ENCODE measurements around the gene DPP6. TPM values are rescaled to one million over a fixed set of nuclear protein-coding genes. Genes with fewer than 3 reads are reported as not detected.
"Not testable (repeated sequence)": the region's sequence is repeated elsewhere in the genome, so short reads cannot be mapped to it uniquely, and the experiment has no call there.

Gene DPP6
- not detected for total RNA-seq (ENCODE audit: unreplicated experiment)
- long read RNA-seq: 0 reads

GRCh38 chr7:154051643-154052529 lies at the start of gene DPP6:
TSS of gene DPP6 (plus strand) at chr7:154052398.
- H3K4me1 Mint-ChIP-seq (ENCODE audit: low read depth, unreplicated experiment); H3K4me3 Mint-ChIP-seq (ENCODE audit: unreplicated experiment); H3K27ac Mint-ChIP-seq (ENCODE audit: unreplicated experiment); H3K9me3 Mint-ChIP-seq (ENCODE audit: unreplicated experiment); H3K36me3 Mint-ChIP-seq (ENCODE audit: unreplicated experiment); DNase-seq; H3K27me3 Mint-ChIP-seq (ENCODE audit: unreplicated experiment): not testable (repeated sequence)

- not testable (repeated sequence) for H3K36me3 Mint-ChIP-seq (ENCODE audit: unreplicated experiment); H3K4me1 Mint-ChIP-seq (ENCODE audit: low read depth, unreplicated experiment); DNase-seq; H3K27me3 Mint-ChIP-seq (ENCODE audit: unreplicated experiment); H3K27ac Mint-ChIP-seq (ENCODE audit: unreplicated experiment); H3K4me3 Mint-ChIP-seq (ENCODE audit: unreplicated experiment); H3K9me3 Mint-ChIP-seq (ENCODE audit: unreplicated experiment)
These were observed 42.7 kb upstream of the DPP6 start for GRCh38 chr7:154009423-154009911.

GRCh38 chr7:154010726-154011568 lies 41.3 kb upstream of the DPP6 start:
- peaks cover 11% of the 10 kb centered on the region for H3K9me3 Mint-ChIP-seq (ENCODE audit: unreplicated experiment)
- H3K27ac Mint-ChIP-seq (ENCODE audit: unreplicated experiment); H3K4me1 Mint-ChIP-seq (ENCODE audit: low read depth, unreplicated experiment); H3K27me3 Mint-ChIP-seq (ENCODE audit: unreplicated experiment); DNase-seq; H3K4me3 Mint-ChIP-seq (ENCODE audit: unreplicated experiment): not testable (repeated sequence)
- peaks cover 10% of the 10 kb centered on the region for H3K36me3 Mint-ChIP-seq (ENCODE audit: unreplicated experiment)

- Mint-ChIP-seq H3K9me3 (ENCODE audit: unreplicated experiment) (peaks cover 13% of the 10 kb centered on the region), H3K36me3 (ENCODE audit: unreplicated experiment) (peaks cover 13% of the 10 kb centered on the region)
- not testable (repeated sequence) for H3K27ac Mint-ChIP-seq (ENCODE audit: unreplicated experiment); DNase-seq; H3K27me3 Mint-ChIP-seq (ENCODE audit: unreplicated experiment); H3K4me1 Mint-ChIP-seq (ENCODE audit: low read depth, unreplicated experiment); H3K4me3 Mint-ChIP-seq (ENCODE audit: unreplicated experiment)
These were observed 39.4 kb upstream of the DPP6 start for GRCh38 chr7:154012800-154013199.

- not testable (repeated sequence) for DNase-seq
These were observed 36.6 kb upstream of the DPP6 start for GRCh38 chr7:154015636-154016035.

GRCh38 chr7:154018354-154018753 lies 33.8 kb upstream of the DPP6 start:
- H3K4me3 Mint-ChIP-seq (ENCODE audit: unreplicated experiment); H3K4me1 Mint-ChIP-seq (ENCODE audit: low read depth, unreplicated experiment); H3K27me3 Mint-ChIP-seq (ENCODE audit: unreplicated experiment); H3K27ac Mint-ChIP-seq (ENCODE audit: unreplicated experiment); DNase-seq: not testable (repeated sequence)
- Mint-ChIP-seq H3K36me3 (ENCODE audit: unreplicated experiment) (peaks cover 13% of the 10 kb centered on the region), H3K9me3 (ENCODE audit: unreplicated experiment) (peaks cover 15% of the 10 kb centered on the region)

More at GRCh38 chr7:154015636-154016035, 36.6 kb upstream of the DPP6 start:
- not testable (repeated sequence) for H3K27ac Mint-ChIP-seq (ENCODE audit: unreplicated experiment); H3K4me1 Mint-ChIP-seq (ENCODE audit: low read depth, unreplicated experiment); H3K27me3 Mint-ChIP-seq (ENCODE audit: unreplicated experiment); H3K4me3 Mint-ChIP-seq (ENCODE audit: unreplicated experiment)
- peaks cover 13% of the 10 kb centered on the region for H3K36me3 Mint-ChIP-seq (ENCODE audit: unreplicated experiment)
- H3K9me3 Mint-ChIP-seq (ENCODE audit: unreplicated experiment): peaks cover 13% of the 10 kb centered on the region

- H3K9me3 Mint-ChIP-seq (ENCODE audit: unreplicated experiment); H3K27ac Mint-ChIP-seq (ENCODE audit: unreplicated experiment); H3K36me3 Mint-ChIP-seq (ENCODE audit: unreplicated experiment); H3K4me3 Mint-ChIP-seq (ENCODE audit: unreplicated experiment); DNase-seq; H3K4me1 Mint-ChIP-seq (ENCODE audit: low read depth, unreplicated experiment); H3K27me3 Mint-ChIP-seq (ENCODE audit: unreplicated experiment): not testable (repeated sequence)
These were observed 24.4 kb upstream of the DPP6 start for GRCh38 chr7:154027805-154028204.

- not testable (repeated sequence) for H3K9me3 Mint-ChIP-seq (ENCODE audit: unreplicated experiment); H3K36me3 Mint-ChIP-seq (ENCODE audit: unreplicated experiment); H3K27me3 Mint-ChIP-seq (ENCODE audit: unreplicated experiment); H3K4me3 Mint-ChIP-seq (ENCODE audit: unreplicated experiment); DNase-seq; H3K4me1 Mint-ChIP-seq (ENCODE audit: low read depth, unreplicated experiment); H3K27ac Mint-ChIP-seq (ENCODE audit: unreplicated experiment)
These were observed 21.6 kb upstream of the DPP6 start for GRCh38 chr7:154030476-154031080.

- not testable (repeated sequence) for H3K27me3 Mint-ChIP-seq (ENCODE audit: unreplicated experiment); H3K27ac Mint-ChIP-seq (ENCODE audit: unreplicated experiment); H3K4me3 Mint-ChIP-seq (ENCODE audit: unreplicated experiment); H3K9me3 Mint-ChIP-seq (ENCODE audit: unreplicated experiment); DNase-seq; H3K4me1 Mint-ChIP-seq (ENCODE audit: low read depth, unreplicated experiment); H3K36me3 Mint-ChIP-seq (ENCODE audit: unreplicated experiment)
These were observed 12.6 kb upstream of the DPP6 start for GRCh38 chr7:154039466-154040165.

GRCh38 chr7:154050394-154050793 lies 1.8 kb upstream of the DPP6 start:
- not testable (repeated sequence) for DNase-seq; H3K4me3 Mint-ChIP-seq (ENCODE audit: unreplicated experiment); H3K36me3 Mint-ChIP-seq (ENCODE audit: unreplicated experiment); H3K4me1 Mint-ChIP-seq (ENCODE audit: low read depth, unreplicated experiment); H3K9me3 Mint-ChIP-seq (ENCODE audit: unreplicated experiment); H3K27ac Mint-ChIP-seq (ENCODE audit: unreplicated experiment); H3K27me3 Mint-ChIP-seq (ENCODE audit: unreplicated experiment)

- H3K27ac Mint-ChIP-seq (ENCODE audit: unreplicated experiment); H3K27me3 Mint-ChIP-seq (ENCODE audit: unreplicated experiment); H3K9me3 Mint-ChIP-seq (ENCODE audit: unreplicated experiment); H3K36me3 Mint-ChIP-seq (ENCODE audit: unreplicated experiment); H3K4me1 Mint-ChIP-seq (ENCODE audit: low read depth, unreplicated experiment); DNase-seq; H3K4me3 Mint-ChIP-seq (ENCODE audit: unreplicated experiment): not testable (repeated sequence)
These were observed 1.1 kb upstream of the DPP6 start for GRCh38 chr7:154051006-154051642.

All from glutamatergic neuron (in vitro differentiated cells).